ENCODE measurements around the gene GET4. TPM values are rescaled to one million over a fixed set of nuclear protein-coding genes. Genes with fewer than 3 reads are reported as not detected.

The GET4 gene
- total RNA-seq, 2 donors from 2014 or later, result 50.0 to 91.9 TPM

DNA sequence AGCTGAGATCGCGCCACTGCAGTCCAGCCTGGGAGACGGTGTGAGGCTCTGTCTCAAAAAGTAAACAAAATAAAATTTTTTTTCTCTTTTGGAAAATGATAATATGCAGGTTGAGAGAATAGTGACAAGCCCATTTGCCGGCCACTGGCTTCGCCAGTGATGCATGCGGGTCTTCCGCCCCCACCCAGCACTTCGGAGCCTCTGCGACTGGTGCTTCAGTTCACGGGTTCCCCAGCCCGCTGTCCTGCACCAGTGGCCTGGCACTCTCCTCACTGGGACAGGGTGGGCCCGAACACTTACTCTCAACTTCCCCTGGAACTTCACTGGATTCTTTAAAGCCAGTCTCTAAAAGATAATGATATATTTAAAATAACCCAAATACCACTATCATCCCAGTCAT, 41.3 kb upstream of the GET4 start:
- no peaks in the 10 kb centered on the region for H3K36me3 ChIP-seq
- no peak for DNase-seq (ENCODE audit: low spot score)
- TF ChIP-seq POLR2A (IDR thresholded peaks at IDR 0.05) (no peak), POLR2AphosphoS5 (IDR thresholded peaks at IDR 0.05) (no peak)
- TF ChIP-seq, protein P1, sequence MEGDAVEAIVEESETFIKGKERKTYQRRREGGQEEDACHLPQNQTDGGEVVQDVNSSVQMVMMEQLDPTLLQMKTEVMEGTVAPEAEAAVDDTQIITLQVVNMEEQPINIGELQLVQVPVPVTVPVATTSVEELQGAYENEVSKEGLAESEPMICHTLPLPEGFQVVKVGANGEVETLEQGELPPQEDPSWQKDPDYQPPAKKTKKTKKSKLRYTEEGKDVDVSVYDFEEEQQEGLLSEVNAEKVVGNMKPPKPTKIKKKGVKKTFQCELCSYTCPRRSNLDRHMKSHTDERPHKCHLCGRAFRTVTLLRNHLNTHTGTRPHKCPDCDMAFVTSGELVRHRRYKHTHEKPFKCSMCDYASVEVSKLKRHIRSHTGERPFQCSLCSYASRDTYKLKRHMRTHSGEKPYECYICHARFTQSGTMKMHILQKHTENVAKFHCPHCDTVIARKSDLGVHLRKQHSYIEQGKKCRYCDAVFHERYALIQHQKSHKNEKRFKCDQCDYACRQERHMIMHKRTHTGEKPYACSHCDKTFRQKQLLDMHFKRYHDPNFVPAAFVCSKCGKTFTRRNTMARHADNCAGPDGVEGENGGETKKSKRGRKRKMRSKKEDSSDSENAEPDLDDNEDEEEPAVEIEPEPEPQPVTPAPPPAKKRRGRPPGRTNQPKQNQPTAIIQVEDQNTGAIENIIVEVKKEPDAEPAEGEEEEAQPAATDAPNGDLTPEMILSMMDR (IDR thresholded peaks at IDR 0.05), result no peak
- no peak overlapping the region for H3K27ac ChIP-seq
- peaks cover 13% of the 10 kb centered on the region for H3K4me1 ChIP-seq (replicated peaks)
- no peaks in the 10 kb centered on the region for H3K27me3 ChIP-seq (replicated peaks; ENCODE audit: insufficient read depth)
- no peak overlapping the region for H3K4me3 ChIP-seq
- H3K9me3 ChIP-seq, result no peaks in the 10 kb centered on the region
- intact Hi-C loops (cut with DNase I), result loop anchor here (5.0 kb wide), 1 partner anchor 37 kb away; no protein-coding TSS in a partner anchor
- 92% methylated on average over 12 of the region's 12 CpGs for WGBS

DNA sequence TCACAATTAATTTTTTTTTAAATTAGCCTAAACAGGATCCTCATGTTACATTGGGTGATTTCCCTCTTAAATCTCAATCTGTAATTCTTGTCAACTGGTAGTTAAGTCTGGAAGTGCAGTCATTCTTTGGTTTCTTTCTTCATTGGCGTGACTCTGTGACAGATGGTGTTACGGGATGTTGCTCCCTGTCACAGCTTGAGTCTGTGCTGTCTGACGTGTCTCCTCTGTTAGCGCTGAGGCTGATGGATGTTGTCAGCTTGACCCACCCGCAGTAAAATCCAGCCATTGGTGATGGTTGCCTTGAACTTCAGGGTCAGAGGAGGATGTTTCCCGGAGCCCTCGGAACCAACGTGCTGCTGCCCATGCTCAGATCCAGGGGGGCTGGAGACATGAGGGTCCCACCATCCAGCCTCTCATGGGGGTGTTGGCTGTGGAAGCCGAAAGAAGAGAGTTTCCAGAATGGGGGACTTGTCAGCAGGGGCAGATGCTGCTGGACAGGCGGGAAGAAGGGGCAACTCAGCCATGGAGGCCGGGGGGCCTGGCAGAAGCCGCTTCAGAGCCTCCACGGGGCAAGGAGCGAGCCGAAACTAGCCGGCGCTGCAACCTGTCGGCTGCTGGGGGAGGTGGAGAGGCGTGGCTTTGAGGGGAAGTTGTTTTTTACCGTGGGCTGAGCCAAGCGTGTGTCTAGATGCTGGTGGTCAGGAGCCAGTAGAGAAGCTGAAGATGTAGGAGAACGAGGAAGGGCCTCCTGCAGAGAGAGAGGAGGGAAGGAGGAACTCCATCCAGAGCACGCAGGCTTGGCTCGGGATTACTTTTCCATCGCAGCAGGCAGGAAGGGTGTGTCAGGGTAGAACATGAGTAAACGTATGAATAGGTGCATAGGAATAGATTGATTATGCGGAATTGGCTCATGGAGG, 40.6 kb upstream of the GET4 start:
- DNase-seq (ENCODE audit: low spot score), result no peak
- Histone ChIP-seq H3K27ac (peak overlapping the region in 1 of 2 donors; percentile 22), H3K4me1 (replicated peaks) (peaks cover 9% of the 10 kb centered on the region), H3K9me3 (no peaks in the 10 kb centered on the region), H3K36me3 (no peaks in the 10 kb centered on the region), H3K27me3 (replicated peaks; ENCODE audit: insufficient read depth) (no peaks in the 10 kb centered on the region), H3K4me3 (no peak overlapping the region)
- WGBS, result 83% methylated on average over 27 of the region's 27 CpGs
- intact Hi-C loops (cut with DNase I), result loop anchor here (5.0 kb wide), 1 partner anchor 37 kb away; no protein-coding TSS in a partner anchor
- TF ChIP-seq POLR2A (IDR thresholded peaks at IDR 0.05) (no peak), POLR2AphosphoS5 (IDR thresholded peaks at IDR 0.05) (no peak)
- TF ChIP-seq, protein P1 (IDR thresholded peaks at IDR 0.05), result no peak

- H3K4me3 ChIP-seq, result no peak overlapping the region
- no peaks in the 10 kb centered on the region for H3K9me3 ChIP-seq
- TF ChIP-seq, protein P1 (IDR thresholded peaks at IDR 0.05), result peak in 3 of 4 experiments; percentile 28 to 46 (median 33)
- no peak for TF ChIP-seq POLR2A (IDR thresholded peaks at IDR 0.05)
- 70% methylated on average over 5 of the region's 5 CpGs for WGBS
- H3K36me3 ChIP-seq, result no peaks in the 10 kb centered on the region
- intact Hi-C loops (cut with DNase I), result loop anchor here (5.0 kb wide), 1 partner anchor 36 kb away; no protein-coding TSS in a partner anchor
- no peaks in the 10 kb centered on the region for H3K27me3 ChIP-seq (replicated peaks; ENCODE audit: insufficient read depth)
- peak overlapping the region in 1 of 2 donors; percentile 22 for H3K27ac ChIP-seq
- DNase-seq (ENCODE audit: low spot score), result no peak
- H3K4me1 ChIP-seq (replicated peaks), result peaks cover 6% of the 10 kb centered on the region
These were observed 39.9 kb upstream of the GET4 start for GRCh38 chr7:836429-836828.

GRCh38 chr7:837001-837400, 39.4 kb upstream of the GET4 start:
- intact Hi-C loops (cut with DNase I), result loop anchor here (5.0 kb wide), 1 partner anchor 35 kb away; no protein-coding TSS in a partner anchor
- no peak overlapping the region for H3K27ac ChIP-seq
- H3K4me3 ChIP-seq, result no peak overlapping the region
- TF ChIP-seq, protein P1 (IDR thresholded peaks at IDR 0.05), result no peak
- TF ChIP-seq POLR2AphosphoS5 (IDR thresholded peaks at IDR 0.05) (no peak), POLR2A (IDR thresholded peaks at IDR 0.05) (no peak)
- no peak for DNase-seq (ENCODE audit: low spot score)
- no peaks in the 10 kb centered on the region for H3K27me3 ChIP-seq (replicated peaks; ENCODE audit: insufficient read depth)
- H3K4me1 ChIP-seq (replicated peaks), result peaks cover 5% of the 10 kb centered on the region
- 89% methylated on average over 19 of the region's 19 CpGs for WGBS
- H3K9me3 ChIP-seq, result no peaks in the 10 kb centered on the region
- no peaks in the 10 kb centered on the region for H3K36me3 ChIP-seq
